HepG2 (cell line): ENCODE measurements around the gene ERF. TPM values are rescaled to one million over a fixed set of nuclear protein-coding genes. Genes with fewer than 3 reads are reported as not detected.

Source experiments
- ATAC-seq: fragments of 200-7000 bp; cut with Tn5 transposase; 3 replicates; pipeline ENCODE4 v1.9.1; 2020; ENCODE audit warnings: mild to moderate bottlenecking, moderate library complexity
- BruUV-seq: library from RNA; stranded (reverse); fragments of 400-500 nt; replicated peaks from 2 replicates; lab custom pipeline; 2021; lab: Mats Ljungman, UMichigan
- CTCF ChIA-PET: fragments of 300-600 bp; formaldehyde crosslinking; extraction: SDS; loops from one replicate; lab custom pipeline; 2021; ENCODE audit warnings: low total read pairs, inconsistent platforms, low intra/inter-chr PET ratio; lab: Yijun Ruan, JAX
- POLR2A ChIA-PET: fragments of 350-600 bp; sonication (Branson Sonifier 250); formaldehyde crosslinking; loops from one replicate; lab custom pipeline; 2020; ENCODE audit warnings: antibody characterized with exemption, inconsistent platforms; lab: Yijun Ruan, JAX
- DNase-seq: peaks from one replicate; pipeline ENCODE4 v3.0.0-alpha.2; 2015; ENCODE audit warnings: low spot score
- FAIRE-seq: peaks from 3 replicates; lab custom pipeline; 2011; peaks lifted over from hg19 to GRCh38; lab: Jason Lieb, UNC
- H2AFZ ChIP-seq: one replicate; pipeline ENCODE4 v1.6.1; 2011; ENCODE audit warnings: low read length, inconsistent platforms
- H3K27ac ChIP-seq: fragments of 300-600 bp; 3 replicates; pipeline ENCODE4 v1.8.0; 2011; ENCODE audit warnings: mixed run types, mild to moderate bottlenecking, mixed read lengths, low read length, inconsistent platforms; ENCODE audit not compliant: insufficient read depth; ENCODE audit errors: extremely low read length
- H3K27me3 ChIP-seq, 2 experiments: fragments of 200-600 bp in 1 of 2; 2 replicates in 1 of 2; 3 replicates in 1 of 2; pipeline versions ENCODE4 v1.6.0 to v1.8.0; 2011; ENCODE audit warnings: low read length in 2 of 2, mild to moderate bottlenecking in 2 of 2, moderate library complexity in 2 of 2, inconsistent platforms in 1 of 2; ENCODE audit not compliant: insufficient read depth in 2 of 2, control insufficient read depth in 1 of 2
- H3K36me3 ChIP-seq, 2 experiments: fragments of 200-600 bp in 1 of 2; replicated peaks in 1 of 2; 2 replicates in 1 of 2; 3 replicates in 1 of 2; pipeline versions ENCODE4 v1.5.1 to v1.8.0; 2011; ENCODE audit warnings: low read length in 2 of 2, inconsistent platforms in 1 of 2; ENCODE audit not compliant: insufficient read depth in 2 of 2, control insufficient read depth in 1 of 2
- H3K4me1 ChIP-seq: 2 replicates; pipeline ENCODE4 v1.5.1; 2012; ENCODE audit warnings: low read length, inconsistent platforms; ENCODE audit not compliant: insufficient read depth
- H3K4me2 ChIP-seq: 2 replicates; pipeline ENCODE4 v1.6.0; 2011; ENCODE audit warnings: low read depth, low read length, inconsistent platforms
- H3K4me3 ChIP-seq, 3 experiments: fragments of 200-600 bp in 1 of 3; sonication (generic), shearing (Covaris generic) in 1 of 3; replicated peaks in 1 of 3; 2 replicates each; pipeline ENCODE4 v1.5.1; 2011 to 2016; ENCODE audit warnings: low read length in 3 of 3, inconsistent platforms in 2 of 3, low read depth in 2 of 3, mild to moderate bottlenecking in 2 of 3, control low read depth in 1 of 3, mixed read lengths in 1 of 3; ENCODE audit not compliant: insufficient read depth in 1 of 3
- H3K79me2 ChIP-seq: one replicate; pipeline ENCODE4 v1.6.1; 2011; ENCODE audit warnings: low read length, inconsistent platforms; ENCODE audit not compliant: insufficient read depth
- H3K9ac ChIP-seq: 2 replicates; pipeline ENCODE4 v1.6.0; 2011; ENCODE audit warnings: mild to moderate bottlenecking, low read depth, low read length, inconsistent platforms; ENCODE audit not compliant: insufficient read depth
- H3K9me3 ChIP-seq: 2 replicates; pipeline ENCODE4 v1.5.1; 2012; ENCODE audit warnings: mild to moderate bottlenecking, low read length
- H4K20me1 ChIP-seq: 2 replicates; pipeline ENCODE4 v1.6.0; 2011; ENCODE audit warnings: inconsistent platforms, mild to moderate bottlenecking, low read length, moderate library complexity; ENCODE audit not compliant: insufficient read depth
- ATM ChIP-seq: fragments of 450-650 bp; IDR thresholded peaks from 2 replicates; pipeline ENCODE4 v1.7.1; 2017; ENCODE audit warnings: mild to moderate bottlenecking, borderline replicate concordance
- DPF2 ChIP-seq: sonication (generic); formaldehyde crosslinking; IDR thresholded peaks from 2 replicates; pipeline ENCODE4 v1.4.0; 2020; ENCODE audit warnings: mild to moderate bottlenecking, low read depth, missing genetic modification reagents, borderline replicate concordance
- FLYWCH1 ChIP-seq: sonication (generic); formaldehyde crosslinking; IDR thresholded peaks from 2 replicates; pipeline ENCODE4 v1.8.1; 2023; ENCODE audit warnings: mild to moderate bottlenecking, missing genetic modification reagents
- FOXJ3 ChIP-seq: sonication (generic); formaldehyde crosslinking; IDR thresholded peaks from 2 replicates; pipeline ENCODE4 v1.4.0; 2020; ENCODE audit warnings: missing genetic modification reagents, mild to moderate bottlenecking, borderline replicate concordance
- GFI1 ChIP-seq: sonication (generic); formaldehyde crosslinking; IDR thresholded peaks from 2 replicates; pipeline ENCODE4 v1.5.0; 2020; ENCODE audit warnings: missing genetic modification reagents, mild to moderate bottlenecking, borderline replicate concordance
- HDAC1 ChIP-seq: sonication (generic); formaldehyde crosslinking; IDR thresholded peaks from 2 replicates; pipeline ENCODE4 v1.5.1; 2020; ENCODE audit warnings: mild to moderate bottlenecking, missing genetic modification reagents
- JUN ChIP-seq: sonication (generic); formaldehyde crosslinking; IDR thresholded peaks from 2 replicates; pipeline ENCODE4 v1.4.0; 2020; ENCODE audit warnings: mild to moderate bottlenecking, missing genetic modification reagents
- MAZ ChIP-seq, 2 experiments: sonication (generic) in 1 of 2; formaldehyde crosslinking in 1 of 2; IDR thresholded peaks; 2 replicates each; pipeline versions ENCODE4 v1.5.0 to v1.6.1; 2012 to 2020; ENCODE audit warnings: low read depth in 2 of 2, mild to moderate bottlenecking in 2 of 2, borderline replicate concordance in 1 of 2, improper control_type of control experiment in 1 of 2, low read length in 1 of 2, missing genetic modification reagents in 1 of 2, moderate library complexity in 1 of 2
- MTF1 ChIP-seq: sonication (generic); formaldehyde crosslinking; IDR thresholded peaks from 2 replicates; pipeline ENCODE4 v1.5.0; 2020; ENCODE audit warnings: missing genetic modification reagents
- POLR2AphosphoS5 ChIP-seq: IDR thresholded peaks from 2 replicates; pipeline ENCODE4 v1.6.1; 2012; ENCODE audit warnings: low read depth, low read length
- U2AF2 ChIP-seq: fragments of 200-400 bp; formaldehyde crosslinking; IDR thresholded peaks from 2 replicates; pipeline ENCODE4 v1.6.1; 2017; ENCODE audit warnings: low read depth, mild to moderate bottlenecking, low read length
- ZBTB21 ChIP-seq: sonication (generic); formaldehyde crosslinking; IDR thresholded peaks from 2 replicates; pipeline ENCODE4 v1.4.0; 2020; ENCODE audit warnings: missing genetic modification reagents
- ZC3H4 ChIP-seq: sonication (generic); formaldehyde crosslinking; IDR thresholded peaks from 2 replicates; pipeline ENCODE4 v1.4.0; 2020; ENCODE audit warnings: missing genetic modification reagents, borderline replicate concordance
- ZKSCAN1 ChIP-seq: fragments of 150-350 bp; IDR thresholded peaks from 2 replicates; pipeline ENCODE4 v1.6.1; 2014; ENCODE audit warnings: low read length
- ZNF230 ChIP-seq: sonication (generic); formaldehyde crosslinking; IDR thresholded peaks from 2 replicates; pipeline ENCODE4 v1.4.0; 2020; ENCODE audit warnings: mild to moderate bottlenecking, missing genetic modification reagents
- ZNF331 ChIP-seq: sonication (generic); formaldehyde crosslinking; IDR thresholded peaks from 2 replicates; pipeline ENCODE4 v1.4.0; 2020; ENCODE audit warnings: missing genetic modification reagents
- ZNF382 ChIP-seq: sonication (generic); formaldehyde crosslinking; IDR thresholded peaks from 2 replicates; pipeline ENCODE4 v1.5.0; 2020; ENCODE audit warnings: missing genetic modification reagents, mild to moderate bottlenecking, borderline replicate concordance
- ZNF496 ChIP-seq: sonication (generic); formaldehyde crosslinking; IDR thresholded peaks from 2 replicates; pipeline ENCODE4 v1.8.1; 2023; ENCODE audit warnings: mild to moderate bottlenecking, moderate library complexity, missing genetic modification reagents; ENCODE audit not compliant: insufficient replicate concordance
- ZNF672 ChIP-seq: sonication (generic); formaldehyde crosslinking; IDR thresholded peaks from 2 replicates; pipeline ENCODE4 v1.8.1; 2022; ENCODE audit warnings: missing genetic modification reagents
- ZNF780A ChIP-seq: sonication (generic); formaldehyde crosslinking; IDR thresholded peaks from 2 replicates; pipeline ENCODE4 v1.8.0; 2022; ENCODE audit warnings: mild to moderate bottlenecking, missing genetic modification reagents, moderate library complexity
- WGBS: methylation state at CpG from one replicate; pipeline ENCODE4 v1.1.6; 2017; ENCODE audit warnings: low lambda C conversion rate; 5-methylcytosine and 5-hydroxymethylcytosine counted together
- in situ Hi-C: cut with HindIII; loops from 2 replicates; pipeline ENCODE4 v1.10.0; 2017; ENCODE audit warnings: low pct_unique_long_range_greater_than_20kb; ENCODE audit not compliant: extremely low pct_ligation_motif_present
- intact Hi-C: fragments of 100-400 bp; cut with micrococcal nuclease; formaldehyde crosslinking; loops from one replicate; pipeline ENCODE4 v1.10.0; 2022; ENCODE audit not compliant: unreplicated experiment
- polyA plus RNA-seq, 8 experiments: library from polyadenylated mRNA; depleted of rRNA in 3 of 8; stranded (reverse) in 7 of 8; unstranded in 1 of 8; fragments of >200 nt; fragmentation: Illumina TruSeq in 4 of 8; extraction: Trizol in 4 of 8; gene quantifications; 2 replicates each; pipeline versions ENCODE4 v1.2.1 to v1.2.3, GENCODE V29; 2011 to 2016; ENCODE audit warnings: low read depth in 4 of 8, missing spikeins in 1 of 8, mixed read lengths in 1 of 8; ENCODE audit not compliant: insufficient read depth in 1 of 8
- total RNA-seq, 5 experiments: library from RNA; depleted of rRNA; stranded (reverse); fragments of >200 nt; fragmentation: Illumina TruSeq; extraction: Trizol; gene quantifications; 2 replicates each; pipeline ENCODE4 v1.2.3, GENCODE V29; 2016; ENCODE audit warnings: low read depth in 1 of 5
- TF ChIP-seq, protein P1 (sequence below): sonication (generic); formaldehyde crosslinking; IDR thresholded peaks from 2 replicates; pipeline ENCODE4 v1.5.1; 2020; ENCODE audit warnings: missing genetic modification reagents, mild to moderate bottlenecking, borderline replicate concordance

ERF gene
- total and polyA plus RNA-seq, 2 of the 13 experiments (the other 11 are each of a cell fraction or from before 2014, with no cell fraction given): 67.1 to 69.9 TPM

GRCh38 chr19:42283188-42284065, 28.5 kb upstream of the ERF start:
- BruUV-seq: TSS peak; percentile 69
- peak; percentile 83 for DNase-seq
- ChIA-PET CTCF (no interaction called here), POLR2A (interaction anchor here (0.5 to 7.4 kb wide), 3 partner anchors 19 to 38 kb away, joined by 3 to 117 read pairs (median 14); partner anchors contain the start of genes ERF, GSK3A, PAFAH1B3 and PRR19)
- FAIRE-seq: peak; percentile 43
- Histone ChIP-seq H3K27me3 (no peaks in the 10 kb centered on the region; a peak in 1 of 5 replicates), H3K4me2 (peak overlapping the region; percentile 86), H3K4me1 (peaks cover 54% of the 10 kb centered on the region), H3K4me3 (peak overlapping the region; percentile 58 to 82 (median 76); a peak in 5 of 6 replicates), H3K79me2 (peaks cover 29% of the 10 kb centered on the region), H3K27ac (peak overlapping the region; percentile 70), H3K9me3 (no peaks in the 10 kb centered on the region), H4K20me1 (peaks cover 11% of the 10 kb centered on the region; the same call in 1 of the 2 replicates), H2AFZ (no peak overlapping the region), H3K36me3 (peaks cover 10 to 19% of the 10 kb centered on the region in 2 experiments; a peak in 4 of 5 replicates), H3K9ac (peak overlapping the region; percentile 73)
- 27% methylated on average over 14 of the region's 74 CpGs for WGBS
- peak; percentile 52 for ATAC-seq
- intact Hi-C loops (loop anchor here (2.0 kb wide), 1 partner anchor 39 kb away; no protein-coding TSS in a partner anchor), in situ Hi-C loops (no loop called here)
- TF ChIP-seq GFI1 (CRISPR knock-in tag) (no peak), HDAC1 (CRISPR knock-in tag) (0 out of 2 replicates have a peak, but pooled peaks have one; percentile 45), JUN (CRISPR knock-in tag) (no peak), ZNF331 (peak; percentile 10; the same call in 1 of the 2 replicates), MTF1 (CRISPR knock-in tag) (no peak), ZNF496 (no peak), ZNF382 (no peak), DPF2 (CRISPR knock-in tag) (no peak), ZKSCAN1 (no peak), FOXJ3 (CRISPR knock-in tag) (no peak), ZNF780A (CRISPR knock-in tag) (no peak), U2AF2 (no peak), ZNF672 (CRISPR knock-in tag) (no peak), ZBTB21 (CRISPR knock-in tag) (no peak), POLR2AphosphoS5 (no peak), ATM (no peak), FLYWCH1 (CRISPR knock-in tag) (no peak), MAZ (IDR thresholded peaks at IDR 0.05; ENCODE audit: borderline replicate concordance, low read depth, low read length) (no peak), MAZ (CRISPR knock-in tag; IDR thresholded peaks at IDR 0.05; ENCODE audit: low read depth) (no peak; the same call in none of the 2 replicates), ZNF230 (CRISPR knock-in tag) (0 out of 2 replicates have a peak, but pooled peaks have one; percentile 67), ZC3H4 (CRISPR knock-in tag) (no peak)
- TF ChIP-seq, protein P1, sequence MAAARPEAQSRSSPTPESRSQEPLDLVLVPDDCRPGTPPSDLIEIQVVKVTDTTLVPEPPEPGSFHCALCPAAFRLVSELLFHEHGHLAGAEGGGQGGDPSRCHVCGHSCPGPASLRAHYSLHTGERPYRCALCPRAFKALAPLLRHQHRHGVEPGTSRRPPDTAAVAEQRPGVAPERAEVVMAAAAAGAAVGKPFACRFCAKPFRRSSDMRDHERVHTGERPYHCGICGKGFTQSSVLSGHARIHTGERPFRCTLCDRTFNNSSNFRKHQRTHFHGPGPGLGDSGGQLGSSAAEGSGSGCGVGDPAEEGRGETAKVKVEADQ (CRISPR knock-in tag): no peak
